OCI-M2 (cell line): Measurements from ENCODE around the gene MEX3A.

ENCODE experiments used
- DNase-seq: peaks from one replicate; lab custom pipeline; 2025; ENCODE audit not compliant: unreplicated experiment; lab: John Stamatoyannopoulos, UW

MEX3A gene

DNA sequence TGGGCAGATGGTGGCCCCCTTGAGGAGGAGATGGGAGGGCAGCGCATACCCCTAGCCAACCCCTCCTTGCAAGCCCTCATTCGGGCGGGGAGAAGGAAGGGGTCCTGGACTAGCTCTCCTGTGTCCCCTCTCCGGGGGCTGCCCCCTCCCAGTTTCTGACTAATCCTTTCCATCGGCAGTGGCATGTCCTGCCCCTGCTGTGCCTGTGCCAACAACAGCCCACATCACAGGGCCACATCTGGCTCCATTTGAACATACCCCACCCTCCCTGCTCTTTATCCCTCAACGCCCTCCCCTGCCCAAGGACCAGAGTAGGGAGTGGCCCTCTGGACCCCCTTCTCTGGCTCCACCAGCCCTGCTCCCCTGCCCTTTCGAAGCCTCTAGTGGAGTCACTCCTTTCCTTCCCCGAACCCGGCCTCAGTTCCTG, 21.3 kb upstream of the MEX3A start:
- no peak for DNase-seq

DNA sequence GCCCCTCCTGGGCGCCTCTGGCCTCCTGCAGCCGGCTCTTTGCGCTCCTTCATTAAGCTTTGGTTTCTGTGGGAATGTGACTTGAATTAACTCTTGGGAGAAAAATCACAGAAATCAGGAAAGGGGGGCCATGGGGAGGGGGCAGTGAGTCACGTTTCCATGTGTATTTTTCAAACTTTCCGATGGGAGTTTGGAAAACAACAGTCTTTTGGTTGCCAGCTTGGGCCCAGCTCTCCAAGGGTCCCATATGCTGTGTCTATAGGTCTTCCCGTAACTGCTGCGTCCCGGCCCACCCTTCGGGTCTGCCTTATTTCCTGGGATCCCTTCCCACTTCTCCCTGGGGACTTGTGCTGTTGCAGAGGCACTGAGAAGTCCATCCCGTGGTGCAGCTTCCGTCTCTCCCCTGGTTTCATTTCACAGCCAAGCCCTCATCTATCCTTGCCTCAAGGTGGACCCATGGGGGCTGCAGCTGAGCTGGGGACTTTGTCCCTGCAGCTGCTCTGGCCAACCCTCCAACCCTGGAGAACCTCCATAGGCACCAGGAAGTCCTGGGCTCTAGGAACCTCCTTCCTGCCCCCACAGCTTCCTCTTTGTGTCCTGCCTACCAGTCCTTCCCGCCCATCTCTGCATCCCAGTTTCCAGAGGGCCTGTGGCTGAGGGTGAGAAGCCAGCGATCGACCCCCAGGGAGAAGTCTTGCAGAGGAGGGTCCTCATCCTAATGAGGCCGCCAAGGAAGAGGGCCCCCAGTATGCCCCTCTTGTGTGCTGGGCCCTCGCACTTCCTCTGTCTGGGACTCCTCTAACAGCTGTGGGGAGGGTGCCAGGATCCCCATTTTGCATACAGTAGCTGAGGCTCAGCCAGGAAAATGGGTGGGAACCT, 20.6 kb upstream of the MEX3A start:
- no peak for DNase-seq

DNA sequence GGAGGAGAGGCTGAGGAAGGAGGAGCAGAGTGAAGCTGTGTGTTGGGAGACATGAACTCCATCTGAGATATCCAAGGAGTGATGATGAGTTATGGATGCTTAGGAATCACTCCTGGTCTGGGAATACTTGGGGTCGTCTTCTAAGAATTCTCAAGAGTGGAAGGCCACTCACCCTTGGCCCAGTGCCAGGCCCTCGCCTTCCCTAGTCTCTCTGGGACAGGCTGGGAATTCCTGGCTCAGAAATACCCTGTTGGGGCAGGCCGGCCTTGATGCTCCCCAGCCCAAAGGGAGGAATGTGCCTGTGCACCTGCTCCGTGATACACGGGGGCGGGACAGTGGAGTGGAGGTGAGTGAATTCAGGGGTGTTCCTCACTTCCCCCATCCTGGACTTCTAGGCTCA, 19.6 kb upstream of the MEX3A start:
- DNase-seq: no peak

DNA sequence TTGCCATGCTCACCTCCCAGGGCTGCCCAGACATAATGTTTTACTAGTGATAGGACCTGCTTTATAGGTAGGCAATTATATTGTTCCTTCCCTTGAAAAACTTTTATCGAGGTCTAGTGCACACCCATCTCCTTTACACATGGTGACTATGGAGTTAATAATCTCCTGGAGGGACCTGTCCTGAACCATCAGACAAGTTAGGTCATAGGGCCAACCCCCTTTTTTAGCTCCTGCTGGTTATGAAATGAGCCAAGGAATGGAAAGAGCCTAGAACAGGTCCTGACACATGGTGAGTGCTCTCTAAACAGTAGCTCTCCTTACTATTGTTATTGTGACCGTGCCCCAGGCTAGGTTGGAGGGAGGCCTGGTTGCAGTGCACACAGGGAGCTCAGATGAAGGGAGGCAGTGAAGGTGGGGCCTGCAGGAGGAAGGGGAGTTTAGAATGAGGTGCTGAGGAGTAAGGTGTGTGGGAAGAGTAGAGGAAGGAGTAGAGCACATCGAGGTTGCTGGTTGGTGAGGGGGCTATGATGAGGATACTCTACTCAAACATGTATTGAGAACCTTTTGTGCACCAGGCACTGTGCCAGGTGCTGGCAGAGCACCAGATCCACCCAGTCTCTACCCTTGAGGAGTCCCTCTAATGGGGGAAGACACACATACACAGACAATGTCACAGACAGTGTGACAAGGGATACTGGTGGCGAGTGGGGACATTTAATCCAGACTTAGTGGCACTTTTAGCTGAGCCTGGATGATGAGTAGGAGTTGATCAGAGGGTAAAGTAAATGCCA, 18.1 kb upstream of the MEX3A start:
- no peak for DNase-seq

DNA sequence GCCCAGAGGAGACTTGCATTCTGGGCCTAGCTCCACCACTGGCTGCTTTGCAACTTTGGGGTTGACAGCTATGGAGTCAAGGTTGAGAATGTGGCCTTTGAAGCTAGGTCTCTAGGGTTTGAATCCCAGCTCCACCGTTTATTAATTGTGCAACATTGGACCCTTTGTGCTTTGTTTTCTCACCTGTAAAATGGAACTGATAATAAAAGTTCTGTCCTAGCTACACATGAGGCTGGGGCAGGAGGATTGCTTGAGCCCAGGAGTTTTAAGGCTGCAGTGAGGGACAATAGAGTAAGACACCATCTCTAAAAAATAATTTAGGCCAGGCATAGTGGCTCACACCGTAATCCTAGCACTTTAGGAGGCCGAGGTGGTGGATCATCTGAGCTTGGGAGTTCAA, 17.0 kb upstream of the MEX3A start:
- DNase-seq: no peak

DNA sequence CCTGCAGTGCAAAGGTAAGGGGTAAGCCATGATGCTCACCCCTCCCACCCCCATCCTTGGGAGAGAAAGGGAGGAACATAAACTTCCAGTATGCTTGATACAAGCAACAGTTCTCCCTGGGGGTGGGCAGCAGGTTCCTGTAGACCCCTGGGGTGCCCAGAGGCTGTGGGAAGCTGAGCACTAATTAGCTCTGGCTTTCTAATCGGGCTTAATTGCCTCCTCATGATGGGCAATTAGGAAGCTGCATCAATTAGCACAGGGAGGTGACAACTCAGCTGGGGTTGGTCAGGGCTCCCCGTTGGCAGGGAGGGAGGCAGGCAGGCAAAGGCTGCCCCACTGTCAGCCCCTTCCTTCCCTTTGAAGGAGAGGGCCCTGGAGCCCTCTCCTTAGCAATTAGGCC, 16.5 kb upstream of the MEX3A start:
- no peak for DNase-seq

- no peak for DNase-seq
These were observed 15.4 kb upstream of the MEX3A start for GRCh38 chr1:156097499-156098178.

DNA sequence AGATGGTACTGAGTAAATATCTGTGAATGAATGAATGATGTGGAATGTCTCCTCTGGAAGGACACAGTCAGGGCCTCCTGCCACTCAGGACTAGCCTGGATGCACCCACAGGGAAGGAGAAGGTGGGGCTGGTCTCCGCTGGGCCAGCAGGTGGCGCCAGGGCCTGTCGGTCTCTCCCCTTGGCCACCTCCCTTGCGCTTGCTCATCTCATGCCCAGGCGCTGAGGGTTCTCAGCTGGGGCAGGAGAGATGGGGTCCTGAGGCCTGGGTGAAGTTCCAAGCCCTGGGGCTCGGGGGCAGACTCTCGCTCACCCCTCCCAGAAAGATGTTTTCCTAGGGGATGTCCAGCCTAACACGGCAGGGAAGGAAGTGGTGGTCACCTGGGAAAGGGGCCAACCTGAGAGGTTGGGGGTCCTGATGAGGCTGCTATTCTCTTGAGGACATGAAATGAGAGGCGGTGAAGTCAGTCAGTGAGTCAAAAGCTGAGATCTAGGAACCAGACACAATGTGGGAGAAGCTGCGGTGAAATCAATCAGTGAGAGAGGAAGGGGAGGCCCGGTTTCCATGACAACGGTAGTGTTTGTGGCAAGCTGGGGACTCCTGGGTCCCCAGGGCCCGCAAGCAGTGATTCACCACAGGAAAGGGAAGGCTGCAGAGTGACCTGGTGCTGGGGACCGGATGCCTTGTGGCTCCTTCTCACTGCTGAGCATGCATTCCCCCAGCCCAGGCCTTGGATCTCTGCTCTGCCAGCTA, 14.6 kb upstream of the MEX3A start:
- DNase-seq: no peak

- DNase-seq: no peak
These were observed 13.7 kb upstream of the MEX3A start for GRCh38 chr1:156095906-156096508.

- no peak for DNase-seq
These were observed 9.3 kb upstream of the MEX3A start for GRCh38 chr1:156091610-156092009.

- no peak for DNase-seq
These were observed 8.5 kb upstream of the MEX3A start for GRCh38 chr1:156090840-156091188.

GRCh38 chr1:156090138-156090839, 8.0 kb upstream of the MEX3A start:
- DNase-seq: no peak

DNA sequence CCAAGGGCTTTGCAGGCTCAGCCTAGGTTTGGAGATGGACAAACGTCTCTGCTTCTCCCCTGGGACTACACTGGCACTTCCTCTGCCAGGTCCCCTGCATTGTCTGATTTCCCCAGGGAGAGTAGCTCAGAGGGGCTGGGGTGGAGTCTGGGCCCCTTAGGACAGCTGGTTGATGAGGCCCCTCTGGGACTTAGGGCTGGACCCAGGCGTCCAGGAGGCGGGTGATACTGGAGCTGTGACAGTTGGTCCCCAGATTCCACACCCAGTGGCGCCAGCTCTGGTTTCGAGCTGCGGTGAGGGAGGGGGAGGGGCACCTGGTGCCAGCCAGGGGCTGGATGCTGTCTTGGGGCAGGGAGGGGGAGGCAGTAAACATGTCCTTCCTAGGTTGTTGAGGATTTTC, 7.4 kb upstream of the MEX3A start:
- no peak for DNase-seq

GRCh38 chr1:156086256-156086662, 4.0 kb upstream of the MEX3A start:
- DNase-seq: no peak

GRCh38 chr1:156083800-156084790, 1.8 kb upstream of the MEX3A start:
- DNase-seq: no peak

GRCh38 chr1:156081917-156082308, 352 bp downstream of the MEX3A start:
- DNase-seq: no peak

- DNase-seq: no peak
These were observed 917 bp downstream of the MEX3A start for GRCh38 chr1:156081180-156081916.

DNA sequence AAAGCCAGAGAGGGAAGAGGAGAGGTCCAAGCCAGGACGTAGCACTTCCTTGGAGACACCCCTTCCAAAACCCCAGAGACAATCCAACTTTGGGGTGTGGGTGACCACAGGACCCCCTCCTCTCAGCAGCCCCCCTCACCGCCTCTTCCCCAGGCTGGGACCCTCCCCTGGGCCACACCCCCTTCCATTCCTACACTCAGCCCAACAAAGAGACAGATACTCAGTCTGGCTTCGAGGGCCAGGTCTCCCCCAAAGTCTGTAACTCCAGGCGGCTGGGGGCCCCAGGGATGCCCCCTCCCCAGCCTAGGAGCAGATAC, 1.4 kb downstream of the MEX3A start:
- DNase-seq: no peak
